Common myeloid progenitor, CD34-positive (primary cell): ENCODE data around the gene ZNF211.
A peak's percentile ranks its signal among the peaks of the same experiment; 100 is the strongest.

Experiments
- CTCF ChIA-PET: fragments of 350-600 bp; sonication (Branson Sonifier 250); formaldehyde crosslinking; loops from one replicate; lab custom pipeline; 2021; ENCODE audit warnings: antibody characterized with exemption; lab: Charles Lee
- POLR2A ChIA-PET: fragments of 350-600 bp; sonication (Branson Sonifier 250); formaldehyde crosslinking; loops from one replicate; lab custom pipeline; 2021; ENCODE audit warnings: antibody characterized with exemption; lab: Charles Lee
- DNase-seq, 3 donors: peaks; one replicate each; pipeline versions ENCODE4 v3.0.0 to v3.0.0-alpha.2; 2013
- H3K27ac ChIP-seq, 2 experiments: 1 replicate in 1 of 2; 2 replicates in 1 of 2; pipeline ENCODE4 v1.7.0; 2013; ENCODE audit warnings: inconsistent platforms in 2 of 2, low read length in 2 of 2, mild to moderate bottlenecking in 2 of 2, low read depth in 1 of 2, moderate library complexity in 1 of 2; ENCODE audit not compliant: severe bottlenecking in 2 of 2, insufficient read depth in 1 of 2, poor library complexity in 1 of 2
- H3K27me3 ChIP-seq, 5 experiments: replicated peaks in 2 of 5; 1 replicate in 3 of 5; 2 replicates in 2 of 5; pipeline versions ENCODE4 v1.6.1 to v1.7.0; 2013; ENCODE audit warnings: low read length in 4 of 5, mild to moderate bottlenecking in 2 of 5, moderate library complexity in 2 of 5, inconsistent platforms in 1 of 5; ENCODE audit not compliant: insufficient read depth in 5 of 5, control insufficient read depth in 4 of 5
- H3K36me3 ChIP-seq, 4 experiments: 1 replicate in 2 of 4; 2 replicates in 2 of 4; pipeline versions ENCODE4 v1.6.1 to v1.7.0; 2013; ENCODE audit warnings: low read length in 3 of 4, control low read depth in 1 of 4, mild to moderate bottlenecking in 1 of 4; ENCODE audit not compliant: control insufficient read depth in 4 of 4, insufficient read depth in 4 of 4
- H3K4me1 ChIP-seq, 4 experiments: 1 replicate in 3 of 4; 2 replicates in 1 of 4; pipeline versions ENCODE4 v1.6.1 to v1.7.1; 2013; ENCODE audit warnings: low read length in 3 of 4, mild to moderate bottlenecking in 3 of 4, control low read depth in 1 of 4, inconsistent platforms in 1 of 4, moderate library complexity in 1 of 4; ENCODE audit not compliant: control insufficient read depth in 4 of 4, insufficient read depth in 4 of 4; ENCODE audit errors: control extremely low read depth in 1 of 4
- H3K4me3 ChIP-seq, 7 experiments: 1 replicate in 4 of 7; 2 replicates in 3 of 7; pipeline versions ENCODE4 v1.5.1 to v1.7.0; 2013; ENCODE audit warnings: mild to moderate bottlenecking in 7 of 7, low read length in 6 of 7, moderate library complexity in 6 of 7, inconsistent platforms in 2 of 7, low read depth in 2 of 7, control low read depth in 1 of 7; ENCODE audit not compliant: insufficient read depth in 4 of 7, control insufficient read depth in 1 of 7; ENCODE audit errors: extremely low read depth in 1 of 7
- H3K9me3 ChIP-seq, 5 experiments: 1 replicate in 4 of 5; 2 replicates in 1 of 5; pipeline versions ENCODE4 v1.6.1 to v1.7.1; 2013; ENCODE audit warnings: low read length in 4 of 5, mild to moderate bottlenecking in 2 of 5, inconsistent platforms in 1 of 5, low read depth in 1 of 5, moderate library complexity in 1 of 5; ENCODE audit not compliant: control insufficient read depth in 4 of 5, insufficient read depth in 2 of 5; ENCODE audit errors: control extremely low read depth in 1 of 5
- WGBS: methylation state at CpG from one replicate; pipeline ENCODE4 v1.1.5; 2013; ENCODE audit not compliant: insufficient coverage; 5-methylcytosine and 5-hydroxymethylcytosine counted together

The ZNF211 gene

GRCh38 chr19:57655443-57655842 lies 22.5 kb downstream of the ZNF211 start:
- H3K4me3 ChIP-seq = no peak overlapping the region
- DNase-seq = no peak
- H3K27ac ChIP-seq = no peak overlapping the region
- no peaks in the 10 kb centered on the region for H3K36me3 ChIP-seq
- peaks cover 0 to 28% (median 11%) of the 10 kb centered on the region in 5 experiments for H3K9me3 ChIP-seq
- ChIA-PET POLR2A (no interaction called here), CTCF (interaction anchor here (1.0 to 1.4 kb wide), 3 partner anchors 10 to 37 kb away, joined by 3 to 4 read pairs (median 4); no protein-coding TSS in a partner anchor)
- peaks cover 0 to 11% (median 4%) of the 10 kb centered on the region in 5 experiments for H3K27me3 ChIP-seq
- no CpG with 5 or more reads among the region's 1 CpG for WGBS
- peaks cover 0 to 14% (median 5%) of the 10 kb centered on the region in 4 experiments for H3K4me1 ChIP-seq

GRCh38 chr19:57656346-57656745 lies 23.4 kb downstream of the ZNF211 start:
- POLR2A ChIA-PET = no interaction called here
- Histone ChIP-seq H3K27ac (no peak overlapping the region), H3K27me3 (peaks cover 0 to 16% (median 9%) of the 10 kb centered on the region in 5 experiments), H3K36me3 (no peaks in the 10 kb centered on the region), H3K9me3 (peaks cover 0 to 28% (median 11%) of the 10 kb centered on the region in 5 experiments), H3K4me1 (peaks cover 0 to 7% (median under 1%) of the 10 kb centered on the region in 4 experiments), H3K4me3 (no peak overlapping the region)
- no CpG with 5 or more reads among the region's 1 CpG for WGBS
- no peak for DNase-seq
- CTCF ChIA-PET = no interaction called here

GRCh38 chr19:57664269-57665127 lies 31.5 kb downstream of the ZNF211 start:
- peak overlapping the region; percentile 16 to 73 (median 59) for H3K4me3 ChIP-seq
- H3K27me3 ChIP-seq = peaks cover 2 to 38% (median 13%) of the 10 kb centered on the region in 5 experiments
- ChIA-PET POLR2A (interaction anchor here (1.3 kb wide), 1 partner anchor 17 kb away, joined by 4 read pairs; the partner anchor contains the start of gene ZNF551), CTCF (interaction anchor here (0.6 kb wide), 1 partner anchor 8 kb away, joined by 3 read pairs; no protein-coding TSS in a partner anchor)
- DNase-seq = peak; percentile 11 to 61 (median 43)
- H3K9me3 ChIP-seq = no peaks in the 10 kb centered on the region
- no peaks in the 10 kb centered on the region for H3K36me3 ChIP-seq
- H3K27ac ChIP-seq = no peak overlapping the region
- WGBS = 4% methylated on average over 62 of the region's 64 CpGs
- peaks cover 0 to 13% (median 10%) of the 10 kb centered on the region in 4 experiments for H3K4me1 ChIP-seq

- ChIA-PET POLR2A (interaction anchor here (1.3 kb wide), 1 partner anchor 16 kb away, joined by 4 read pairs; the partner anchor contains the start of gene ZNF551), CTCF (interaction anchor here (1.0 kb wide), 1 partner anchor 17 kb away, joined by 5 read pairs; the partner anchor contains the start of gene ZNF551)
- H3K9me3 ChIP-seq = no peaks in the 10 kb centered on the region
- no peak overlapping the region for H3K27ac ChIP-seq
- no peaks in the 10 kb centered on the region for H3K36me3 ChIP-seq
- 100% methylated on average over 3 of the region's 9 CpGs for WGBS
- H3K27me3 ChIP-seq = peaks cover 2 to 33% (median 11%) of the 10 kb centered on the region in 5 experiments
- H3K4me3 ChIP-seq = no peak overlapping the region
- peaks cover 0 to 13% (median 10%) of the 10 kb centered on the region in 4 experiments for H3K4me1 ChIP-seq
- no peak for DNase-seq
These were observed 32.4 kb downstream of the ZNF211 start for GRCh38 chr19:57665261-57665806.

GRCh38 chr19:57667228-57667627 lies 34.3 kb downstream of the ZNF211 start:
- no peaks in the 10 kb centered on the region for H3K36me3 ChIP-seq
- no peak overlapping the region for H3K27ac ChIP-seq
- H3K4me1 ChIP-seq = peaks cover 0 to 13% (median 10%) of the 10 kb centered on the region in 4 experiments
- no peaks in the 10 kb centered on the region for H3K9me3 ChIP-seq
- ChIA-PET CTCF (no interaction called here), POLR2A (no interaction called here)
- H3K4me3 ChIP-seq = no peak overlapping the region
- 100% methylated on average over 1 of the region's 1 CpG for WGBS
- DNase-seq = no peak
- H3K27me3 ChIP-seq = peaks cover 2 to 28% (median 6%) of the 10 kb centered on the region in 5 experiments

GRCh38 chr19:57668635-57669034 lies 35.7 kb downstream of the ZNF211 start, which contains the start of gene ZSCAN4:
Gene ZSCAN4 (plus strand): TSS chr19:57668935. CDS start chr19:57676146, 7,211 bp downstream.
- no peak for DNase-seq
- ChIA-PET CTCF (no interaction called here), POLR2A (no interaction called here)
- peaks cover 0 to 13% (median 10%) of the 10 kb centered on the region in 4 experiments for H3K4me1 ChIP-seq
- no peaks in the 10 kb centered on the region for H3K9me3 ChIP-seq
- peaks cover 2 to 26% (median 6%) of the 10 kb centered on the region in 5 experiments for H3K27me3 ChIP-seq
- no peak within 1 kb of the TSS for H3K4me3 ChIP-seq
- H3K27ac ChIP-seq = no peak within 1 kb of the TSS
- WGBS = 100% methylated on average over 1 of the region's 2 CpGs
- no peaks in the 10 kb centered on the region for H3K36me3 ChIP-seq
